ENCODE results near the gene SRPK2.

SRPK2 gene

DNA sequence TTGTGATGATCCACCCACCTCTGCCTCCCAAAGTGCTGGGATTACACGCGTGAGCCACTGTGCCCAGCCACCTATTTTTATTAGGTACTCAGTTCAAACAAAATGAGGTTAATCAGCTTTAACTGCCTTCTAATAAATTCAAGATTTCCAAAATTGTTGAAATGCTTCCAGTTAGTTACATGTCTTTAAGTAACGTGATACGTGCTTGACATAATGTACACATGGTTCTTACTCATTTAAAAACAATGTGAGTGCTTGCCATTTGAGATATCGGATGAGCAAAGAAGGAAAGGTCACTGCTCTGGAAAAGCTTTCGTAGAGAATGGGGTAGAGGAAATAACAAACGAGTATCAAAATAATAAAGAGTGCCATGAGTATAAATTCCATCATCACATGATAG, 291.1 kb downstream of the SRPK2 start:
- no peak for DNase-seq (ENCODE audit: low spot score)

GRCh38 chr7:105096306-105096705, 292.4 kb downstream of the SRPK2 start:
- no peak for DNase-seq (ENCODE audit: low spot score)

DNA sequence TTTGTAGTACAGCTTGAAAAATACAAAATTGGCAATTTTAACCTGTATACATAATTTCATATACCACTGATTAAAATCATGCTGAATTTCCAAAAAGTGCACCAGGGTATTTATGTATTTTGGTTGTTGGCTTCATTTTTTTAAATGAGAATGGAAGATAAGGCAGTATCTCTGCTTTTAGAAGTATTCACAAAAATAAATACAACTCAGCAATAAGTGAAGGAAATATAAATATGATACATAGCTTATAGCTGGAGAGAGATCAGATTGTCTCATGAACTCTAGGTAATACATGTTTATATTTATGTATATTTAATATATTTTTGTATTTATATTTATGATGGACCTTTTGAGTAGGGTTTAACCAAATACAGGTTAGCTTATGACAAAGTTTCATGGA, 293.8 kb downstream of the SRPK2 start:
- no peak for DNase-seq (ENCODE audit: low spot score)

- DNase-seq (ENCODE audit: low spot score) = no peak
Measured at GRCh38 chr7:105088456-105088855, 300.3 kb downstream of the SRPK2 start.

- DNase-seq (ENCODE audit: low spot score) = no peak
Measured at GRCh38 chr7:105087981-105088380, 300.7 kb downstream of the SRPK2 start.

GRCh38 chr7:105086850-105087249, 301.9 kb downstream of the SRPK2 start:
- DNase-seq (ENCODE audit: low spot score) = no peak

- DNase-seq (ENCODE audit: low spot score) = no peak
Measured at GRCh38 chr7:105084581-105084980, 304.1 kb downstream of the SRPK2 start.

DNA sequence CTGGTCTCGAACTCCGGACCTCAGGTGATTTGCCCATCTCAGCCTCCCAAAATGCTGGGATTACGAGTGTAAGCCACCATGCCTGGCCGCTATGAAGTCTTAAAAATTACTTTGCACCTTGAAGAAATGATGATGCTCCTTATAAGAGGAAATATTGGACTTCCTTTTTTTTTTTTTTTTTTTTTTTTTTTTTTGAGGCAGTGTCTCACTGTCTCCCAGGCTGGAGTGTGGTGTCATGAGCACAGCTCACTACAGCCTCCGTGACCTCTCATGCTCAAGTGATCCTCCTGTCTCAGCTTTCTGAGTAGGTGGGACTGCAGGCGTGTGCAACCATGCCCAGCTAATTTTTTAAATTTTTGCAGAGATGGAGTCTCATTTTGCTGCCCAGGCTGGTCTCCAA, 309.4 kb downstream of the SRPK2 start:
- no peak for DNase-seq (ENCODE audit: low spot score)

GRCh38 chr7:105073143-105073542, 315.6 kb downstream of the SRPK2 start:
- no peak for DNase-seq (ENCODE audit: low spot score)

- DNase-seq (ENCODE audit: low spot score) = no peak
Measured at GRCh38 chr7:105068886-105069285, 319.8 kb downstream of the SRPK2 start.

DNA sequence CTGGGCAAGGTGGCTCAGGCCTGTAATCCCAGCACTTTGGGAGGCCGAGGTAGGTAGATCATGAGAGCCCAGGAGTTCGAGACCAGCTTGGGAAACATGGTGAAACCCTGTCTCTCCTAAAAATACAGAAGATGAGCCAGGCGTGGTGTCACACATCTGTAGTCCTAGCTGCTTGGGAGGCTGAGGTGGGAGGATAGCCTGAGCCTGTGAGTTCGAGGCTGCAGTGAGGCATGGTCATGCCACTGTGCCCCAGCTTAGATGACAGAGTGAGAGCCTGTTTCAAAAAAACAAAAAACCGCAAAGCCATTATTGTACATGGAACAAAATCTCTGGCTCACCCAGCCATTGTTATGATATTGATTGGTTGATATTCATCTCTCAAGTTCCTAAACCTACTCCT, 321.0 kb downstream of the SRPK2 start:
- no peak for DNase-seq (ENCODE audit: low spot score)
